Naive B cell (primary cell): ENCODE data around the gene RAD52. TPM values are rescaled to one million over a fixed set of nuclear protein-coding genes. Genes with fewer than 3 reads are reported as not detected.

Source experiments
- ATAC-seq, 2 donors: fragments of 150-1000 bp; cut with Tn5 transposase; 2 replicates each; pipeline ENCODE4 v1.10.0; 2021; ENCODE audit warnings: low read depth in 2 of 2, mild to moderate bottlenecking in 2 of 2, moderate library complexity in 2 of 2
- DNase-seq: peaks from one replicate; pipeline ENCODE4 v3.0.0; 2022
- H3K27ac Mint-ChIP-seq, 6 donors: one replicate each; pipeline ENCODE4 v1.8.0; 2020 to 2022; ENCODE audit warnings: mild to moderate bottlenecking in 6 of 6, mixed read lengths in 6 of 6, moderate library complexity in 5 of 6, inconsistent platforms in 2 of 6
- H3K27me3 Mint-ChIP-seq, 3 donors: one replicate each; pipeline ENCODE4 v1.8.0; 2021 to 2022; ENCODE audit warnings: mixed read lengths in 3 of 3, mild to moderate bottlenecking in 1 of 3
- H3K36me3 Mint-ChIP-seq, 2 donors: one replicate each; pipeline ENCODE4 v1.8.0; 2020 to 2022; ENCODE audit warnings: mixed read lengths in 2 of 2, inconsistent platforms in 1 of 2, mild to moderate bottlenecking in 1 of 2
- H3K4me1 Mint-ChIP-seq, 3 donors: one replicate each; pipeline ENCODE4 v1.8.0; 2020 to 2022; ENCODE audit warnings: mixed read lengths in 3 of 3, inconsistent platforms in 1 of 3, mild to moderate bottlenecking in 1 of 3, moderate library complexity in 1 of 3
- H3K4me3 Mint-ChIP-seq, 8 donors: one replicate each; pipeline ENCODE4 v1.8.0; 2020 to 2022; ENCODE audit warnings: mild to moderate bottlenecking in 8 of 8, mixed read lengths in 8 of 8, moderate library complexity in 8 of 8, inconsistent platforms in 2 of 8
- H3K9me3 Mint-ChIP-seq, 7 donors: one replicate each; pipeline ENCODE4 v1.8.0; 2020 to 2022; ENCODE audit warnings: mixed read lengths in 7 of 7, mild to moderate bottlenecking in 5 of 7, inconsistent platforms in 2 of 7, moderate library complexity in 1 of 7
- polyA plus RNA-seq, 6 donors: library from polyadenylated mRNA; unstranded; fragments of 300-500 nt; fragmentation: Illumina TruSeq; gene quantifications; one replicate each; pipeline ENCODE4 v1.2.3, GENCODE V29; 2021; ENCODE audit warnings: low read depth in 6 of 6

RAD52 gene
- polyA plus RNA-seq, 6 donors from 2014 or later, result 0.09 to 13.3 (median 3.0) TPM

DNA sequence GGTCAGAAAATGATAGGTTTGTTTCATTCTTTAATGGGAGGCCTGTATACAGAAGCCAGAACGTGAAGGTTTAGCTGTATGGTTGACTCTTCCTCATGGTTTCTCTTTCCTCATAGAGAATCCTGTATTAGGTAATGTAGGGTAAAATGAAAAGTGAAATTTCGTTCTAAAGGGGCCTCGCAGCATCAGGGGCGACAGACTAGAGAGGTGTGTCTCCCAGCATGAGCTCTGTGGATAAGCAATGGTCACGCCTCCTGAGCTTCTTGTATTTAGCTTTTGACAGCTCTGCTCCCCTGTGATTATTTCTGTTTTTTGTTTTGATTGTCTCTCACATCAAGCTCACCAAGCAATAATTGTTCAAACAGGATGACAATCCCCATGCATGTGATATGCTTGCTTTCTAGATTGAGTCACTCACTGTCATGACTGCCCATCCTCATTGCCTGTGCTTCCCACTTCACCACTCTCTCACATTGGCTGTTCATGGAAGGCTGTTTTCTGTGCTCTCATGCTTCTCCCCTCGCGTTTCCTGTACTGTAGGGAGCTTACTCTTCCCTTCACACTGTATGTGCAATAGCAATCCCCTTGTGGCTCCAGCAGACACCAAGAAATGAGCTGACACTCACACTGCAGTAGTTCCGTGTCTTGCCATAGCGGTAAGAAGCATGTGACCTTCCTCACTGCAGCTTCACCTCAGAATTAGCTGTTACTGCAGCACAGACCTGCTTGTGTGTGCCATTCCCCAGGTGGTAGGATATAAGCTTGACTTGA is 44.0 kb downstream of the RAD52 start:
- peaks cover 21 to 36% of the 10 kb centered on the region in 2 donors for H3K36me3 Mint-ChIP-seq
- H3K4me3 Mint-ChIP-seq, result peak overlapping the region in 6 of 8 donors; percentile 6 to 61 (median 42)
- H3K27me3 Mint-ChIP-seq, result no peaks in the 10 kb centered on the region
- H3K4me1 Mint-ChIP-seq, result peaks cover 9 to 22% (median 21%) of the 10 kb centered on the region in 3 donors
- H3K9me3 Mint-ChIP-seq, result no peaks in the 10 kb centered on the region
- peak overlapping the region in 5 of 6 donors; percentile 2 to 90 (median 85) for H3K27ac Mint-ChIP-seq
- peak; percentile 7 for DNase-seq
- peak; percentile 55 to 59 for ATAC-seq

DNA sequence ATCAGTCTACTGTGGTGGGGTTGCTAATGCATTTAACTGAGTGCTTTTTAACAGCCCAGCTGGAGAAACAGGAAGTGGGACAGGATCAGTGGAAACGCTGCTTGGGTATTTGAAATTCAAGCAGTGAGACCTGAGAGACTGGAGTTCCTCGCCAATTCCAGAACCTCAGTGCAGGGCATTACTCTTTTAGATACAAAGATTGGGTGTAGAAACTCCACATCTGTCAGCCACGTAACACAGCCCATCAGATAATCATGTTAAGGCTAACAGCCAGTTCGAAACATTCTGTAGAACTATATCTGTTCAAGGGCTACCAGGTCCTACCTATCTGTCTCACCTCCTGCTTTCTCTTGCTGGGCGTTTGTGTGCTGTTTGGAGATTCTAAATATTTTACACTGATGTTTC is 45.5 kb downstream of the RAD52 start:
- ATAC-seq, result no peak
- no peaks in the 10 kb centered on the region for H3K27me3 Mint-ChIP-seq
- no peak overlapping the region for H3K4me3 Mint-ChIP-seq
- no peaks in the 10 kb centered on the region for H3K9me3 Mint-ChIP-seq
- peak overlapping the region in 1 of 6 donors; percentile 2 for H3K27ac Mint-ChIP-seq
- H3K36me3 Mint-ChIP-seq, result peaks cover 20 to 28% of the 10 kb centered on the region in 2 donors
- H3K4me1 Mint-ChIP-seq, result peaks cover 9 to 22% (median 21%) of the 10 kb centered on the region in 3 donors
- DNase-seq, result no peak

DNA sequence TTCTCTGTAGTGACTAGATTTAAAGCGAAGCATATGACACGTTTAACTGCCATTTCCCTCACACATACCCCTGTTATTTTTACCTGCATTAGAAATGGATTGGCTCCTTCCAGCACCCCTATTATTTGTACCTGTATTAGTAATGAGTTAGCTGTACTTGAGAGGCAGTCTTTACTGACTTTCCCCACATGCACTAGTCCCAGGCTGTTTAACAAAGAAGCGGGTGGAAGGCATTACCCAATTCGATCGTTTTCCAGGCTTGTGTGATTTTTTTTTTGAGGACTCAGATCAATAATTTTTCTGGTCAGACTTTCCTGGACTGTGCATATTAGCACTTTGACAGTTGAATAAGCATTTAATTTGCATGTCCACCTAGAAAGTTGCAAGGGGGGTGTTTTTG is 46.4 kb downstream of the RAD52 start:
- no peaks in the 10 kb centered on the region for H3K9me3 Mint-ChIP-seq
- no peak overlapping the region for H3K4me3 Mint-ChIP-seq
- peaks cover 17 to 24% of the 10 kb centered on the region in 2 donors for H3K36me3 Mint-ChIP-seq
- peaks cover 9 to 22% (median 21%) of the 10 kb centered on the region in 3 donors for H3K4me1 Mint-ChIP-seq
- peak overlapping the region in 1 of 6 donors; percentile 36 for H3K27ac Mint-ChIP-seq
- DNase-seq, result no peak
- no peak for ATAC-seq
- no peaks in the 10 kb centered on the region for H3K27me3 Mint-ChIP-seq

GRCh38 chr12:902581-902980 is 46.9 kb downstream of the RAD52 start:
- no peak for DNase-seq
- H3K4me3 Mint-ChIP-seq, result no peak overlapping the region
- no peak for ATAC-seq
- peaks cover 16 to 19% of the 10 kb centered on the region in 2 donors for H3K36me3 Mint-ChIP-seq
- no peaks in the 10 kb centered on the region for H3K9me3 Mint-ChIP-seq
- no peaks in the 10 kb centered on the region for H3K27me3 Mint-ChIP-seq
- H3K27ac Mint-ChIP-seq, result peak overlapping the region in 2 of 6 donors; percentile 9 to 15
- peaks cover 9 to 22% (median 21%) of the 10 kb centered on the region in 3 donors for H3K4me1 Mint-ChIP-seq

DNA sequence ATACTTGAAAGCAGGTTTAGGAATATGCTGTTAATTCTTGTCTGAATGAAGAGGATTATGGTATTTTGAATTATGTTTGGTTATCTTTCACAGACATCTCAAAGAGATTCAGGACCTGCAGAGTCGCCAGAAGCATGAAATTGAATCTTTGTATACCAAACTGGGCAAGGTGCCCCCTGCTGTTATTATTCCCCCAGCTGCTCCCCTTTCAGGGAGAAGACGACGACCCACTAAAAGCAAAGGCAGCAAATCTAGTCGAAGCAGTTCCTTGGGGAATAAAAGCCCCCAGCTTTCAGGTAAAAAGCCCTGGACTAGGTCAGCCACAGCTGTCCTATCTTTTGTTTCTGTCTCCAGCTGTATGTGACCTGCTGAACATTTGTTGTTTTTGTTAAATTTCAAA is 52.1 kb downstream of the RAD52 start:
- Mint-ChIP-seq H3K4me3 (peak overlapping the region in 1 of 8 donors; percentile 16), H3K36me3 (peaks cover 9 to 17% of the 10 kb centered on the region in 2 donors), H3K27ac (no peak overlapping the region), H3K4me1 (no peaks in the 10 kb centered on the region), H3K27me3 (no peaks in the 10 kb centered on the region), H3K9me3 (no peaks in the 10 kb centered on the region)
- no peak for DNase-seq
- ATAC-seq, result no peak

DNA sequence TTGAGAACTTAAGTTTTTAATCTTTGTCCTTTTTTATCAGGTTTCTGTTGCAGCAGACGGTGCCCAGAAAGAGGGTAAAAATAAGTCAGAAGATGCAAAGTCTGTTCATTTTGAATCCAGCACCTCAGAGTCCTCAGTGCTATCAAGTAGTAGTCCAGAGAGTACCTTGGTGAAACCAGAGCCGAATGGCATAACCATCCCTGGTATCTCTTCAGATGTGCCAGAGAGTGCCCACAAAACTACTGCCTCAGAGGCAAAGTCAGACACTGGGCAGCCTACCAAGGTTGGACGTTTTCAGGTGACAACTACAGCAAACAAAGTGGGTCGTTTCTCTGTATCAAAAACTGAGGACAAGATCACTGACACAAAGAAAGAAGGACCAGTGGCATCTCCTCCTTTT is 53.5 kb downstream of the RAD52 start:
- no peak overlapping the region for H3K4me3 Mint-ChIP-seq
- peak overlapping the region in 1 of 6 donors; percentile 12 for H3K27ac Mint-ChIP-seq
- peaks cover 4 to 8% of the 10 kb centered on the region in 2 donors for H3K36me3 Mint-ChIP-seq

GRCh38 chr12:894226-894625 is 55.3 kb downstream of the RAD52 start:
- DNase-seq, result no peak
- Mint-ChIP-seq H3K27ac (no peak overlapping the region), H3K4me3 (no peak overlapping the region), H3K27me3 (no peaks in the 10 kb centered on the region), H3K4me1 (no peaks in the 10 kb centered on the region), H3K9me3 (no peaks in the 10 kb centered on the region), H3K36me3 (peaks cover 6 to 8% of the 10 kb centered on the region in 2 donors)
- ATAC-seq, result no peak

More for the DNA sequence above, 53.5 kb downstream of the RAD52 start:
- DNase-seq (no peak), ATAC-seq (no peak)
- no peaks in the 10 kb centered on the region for H3K4me1 Mint-ChIP-seq
- no peaks in the 10 kb centered on the region for H3K27me3 Mint-ChIP-seq
- no peaks in the 10 kb centered on the region for H3K9me3 Mint-ChIP-seq

DNA sequence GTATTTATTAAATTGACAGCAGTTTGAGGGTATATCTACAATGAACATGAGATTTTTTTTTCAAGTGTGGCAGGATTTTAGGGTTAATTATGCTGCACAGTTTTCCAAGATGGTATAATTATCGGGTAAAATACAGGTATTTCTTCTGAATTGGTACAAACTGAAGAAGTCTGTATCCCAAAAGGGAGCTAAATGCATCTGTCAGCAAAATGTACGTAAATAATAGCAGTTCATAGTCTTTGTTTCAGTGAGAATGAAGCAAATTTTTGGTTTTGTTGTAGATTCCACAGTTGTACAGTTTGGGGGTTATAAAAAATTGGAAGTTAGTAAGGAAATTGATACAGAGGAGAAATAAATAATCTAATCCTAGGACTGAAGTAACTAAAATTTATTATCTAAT is 63.3 kb downstream of the RAD52 start:
- DNase-seq, result no peak
- peak overlapping the region in 1 of 6 donors; percentile 47 for H3K27ac Mint-ChIP-seq
- no peaks in the 10 kb centered on the region for H3K9me3 Mint-ChIP-seq
- H3K4me1 Mint-ChIP-seq, result no peaks in the 10 kb centered on the region
- no peaks in the 10 kb centered on the region for H3K27me3 Mint-ChIP-seq
- H3K36me3 Mint-ChIP-seq, result peaks cover 18 to 46% of the 10 kb centered on the region in 2 donors
- no peak overlapping the region for H3K4me3 Mint-ChIP-seq
- ATAC-seq, result no peak

DNA sequence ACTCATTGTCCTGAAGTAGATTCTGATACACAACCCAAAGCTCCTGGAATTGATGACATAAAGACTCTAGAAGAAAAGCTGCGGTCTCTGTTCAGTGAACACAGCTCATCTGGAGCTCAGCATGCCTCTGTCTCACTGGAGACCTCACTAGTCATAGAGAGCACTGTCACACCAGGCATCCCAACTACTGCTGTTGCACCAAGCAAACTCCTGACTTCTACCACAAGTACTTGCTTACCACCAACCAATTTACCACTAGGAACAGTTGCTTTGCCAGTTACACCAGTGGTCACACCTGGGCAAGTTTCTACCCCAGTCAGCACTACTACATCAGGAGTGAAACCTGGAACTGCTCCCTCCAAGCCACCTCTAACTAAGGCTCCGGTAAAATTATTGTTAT is 63.8 kb downstream of the RAD52 start:
- Mint-ChIP-seq H3K27ac (peak overlapping the region in 2 of 6 donors; percentile 47), H3K4me1 (no peaks in the 10 kb centered on the region), H3K27me3 (no peaks in the 10 kb centered on the region), H3K9me3 (no peaks in the 10 kb centered on the region), H3K36me3 (peaks cover 18 to 46% of the 10 kb centered on the region in 2 donors), H3K4me3 (peak overlapping the region in 1 of 8 donors; percentile 43)
- no peak for DNase-seq
- no peak for ATAC-seq

- Mint-ChIP-seq H3K27me3 (no peaks in the 10 kb centered on the region), H3K36me3 (peaks cover 19 to 51% of the 10 kb centered on the region in 2 donors), H3K4me3 (no peak overlapping the region), H3K9me3 (no peaks in the 10 kb centered on the region), H3K4me1 (no peaks in the 10 kb centered on the region), H3K27ac (peak overlapping the region in 3 of 6 donors; percentile 11 to 49 (median 47))
- DNase-seq, result no peak
- ATAC-seq, result no peak
Measured at GRCh38 chr12:884746-885414, 64.6 kb downstream of the RAD52 start.

- DNase-seq, result no peak
- Mint-ChIP-seq H3K27me3 (no peaks in the 10 kb centered on the region), H3K4me1 (no peaks in the 10 kb centered on the region), H3K36me3 (peaks cover 25 to 37% of the 10 kb centered on the region in 2 donors), H3K9me3 (no peaks in the 10 kb centered on the region), H3K27ac (no peak overlapping the region), H3K4me3 (no peak overlapping the region)
- ATAC-seq, result no peak
Measured at GRCh38 chr12:880656-881055, 68.8 kb downstream of the RAD52 start.

- peaks cover 15 to 28% of the 10 kb centered on the region in 2 donors for H3K36me3 Mint-ChIP-seq
- no peaks in the 10 kb centered on the region for H3K9me3 Mint-ChIP-seq
- ATAC-seq (no peak), DNase-seq (no peak)
- no peak overlapping the region for H3K4me3 Mint-ChIP-seq
- no peaks in the 10 kb centered on the region for H3K4me1 Mint-ChIP-seq
- no peaks in the 10 kb centered on the region for H3K27me3 Mint-ChIP-seq
- H3K27ac Mint-ChIP-seq, result peak overlapping the region in 3 of 6 donors; percentile 8 to 88 (median 67)
Measured at GRCh38 chr12:879641-880040, 69.9 kb downstream of the RAD52 start.

DNA sequence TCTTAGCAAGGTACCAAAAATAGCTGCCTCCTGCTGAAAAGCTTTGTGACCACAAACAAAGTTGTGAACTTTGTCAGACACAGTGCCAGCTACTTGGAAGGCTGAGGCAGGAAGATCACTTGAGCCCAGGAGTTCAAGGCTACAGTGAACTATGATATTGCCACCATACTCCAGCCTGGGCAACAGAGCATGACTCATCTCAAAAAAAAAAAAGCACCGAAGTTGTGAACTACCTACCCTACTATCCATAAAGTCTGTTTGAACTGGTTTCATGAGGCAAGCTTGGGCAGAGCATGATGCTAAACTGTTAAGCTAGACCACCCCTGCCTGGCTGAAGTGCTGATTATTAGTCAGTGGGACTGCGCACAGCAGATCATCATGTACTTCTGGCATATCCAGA is 75.5 kb downstream of the RAD52 start:
- ATAC-seq, result no peak
- no peak overlapping the region for H3K4me3 Mint-ChIP-seq
- H3K9me3 Mint-ChIP-seq, result no peaks in the 10 kb centered on the region
- H3K4me1 Mint-ChIP-seq, result no peaks in the 10 kb centered on the region
- peaks cover 0 to 1% of the 10 kb centered on the region in 2 donors for H3K36me3 Mint-ChIP-seq
- no peak for DNase-seq
- H3K27ac Mint-ChIP-seq, result no peak overlapping the region
- no peaks in the 10 kb centered on the region for H3K27me3 Mint-ChIP-seq

- DNase-seq, result no peak
Measured at GRCh38 chr12:870378-870777, 79.1 kb downstream of the RAD52 start.

More at GRCh38 chr12:870378-870777, 79.1 kb downstream of the RAD52 start:
- Mint-ChIP-seq H3K36me3 (peaks cover under 1 to 9% of the 10 kb centered on the region in 2 donors), H3K4me3 (no peak overlapping the region), H3K27ac (no peak overlapping the region), H3K4me1 (no peaks in the 10 kb centered on the region), H3K9me3 (no peaks in the 10 kb centered on the region), H3K27me3 (no peaks in the 10 kb centered on the region)
- ATAC-seq, result no peak
